ENCODE data around the gene CMTM4. TPM values are rescaled to one million over a fixed set of nuclear protein-coding genes. Genes with fewer than 3 reads are reported as not detected.

Gene CMTM4
- total and polyA plus RNA-seq, 2 of the 8 experiments (the other 6 are each of a cell fraction or from before 2014, with no cell fraction given) = 35.3 to 51.7 TPM

DNA sequence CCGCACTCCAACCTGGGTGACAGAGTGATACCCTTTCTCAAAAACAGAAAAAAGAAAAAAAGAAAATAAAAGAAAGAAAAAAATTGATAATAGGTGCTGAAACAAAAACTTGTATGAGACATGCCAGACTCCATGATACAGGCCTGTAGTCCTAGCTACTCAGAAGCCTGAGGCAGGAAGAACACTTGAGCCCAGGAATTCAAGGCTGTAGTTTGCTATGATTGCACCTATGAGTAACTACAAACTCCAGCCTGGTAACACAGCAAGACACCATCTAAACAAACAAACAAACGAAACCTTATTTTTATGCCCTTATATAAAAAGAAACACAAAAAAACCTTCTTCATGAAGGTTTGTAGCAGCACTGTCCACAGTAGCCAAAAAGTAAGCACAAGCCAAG is 5.0 kb upstream of the CMTM4 start:
- no peaks in the 10 kb centered on the region for H3K79me2 ChIP-seq (ENCODE audit: control insufficient read depth in 1 of 2, insufficient read depth in 2 of 2, low read length in 2 of 2)
- ChIA-PET CTCF (ENCODE audit: partially characterized antibody) (interaction anchor here (2.0 to 2.9 kb wide), 2 partner anchors 10 to 11 kb away, joined by 4 to 15 read pairs; no protein-coding TSS in a partner anchor), POLR2A (ENCODE audit: partially characterized antibody) (interaction anchor here (0.7 to 1.3 kb wide), 4 partner anchors 10 to 1906 kb away, joined by 3 to 4 read pairs (median 3); no protein-coding TSS in a partner anchor)
- H3K9ac ChIP-seq (replicated peaks in 1 of 4; ENCODE audit: extremely low read depth in 1 of 4, low read depth in 3 of 4, low read length in 3 of 4) = no peak overlapping the region
- peaks cover 0 to 2% (median 2%) of the 10 kb centered on the region in 4 experiments; a peak in 3 of 7 replicates for H3K4me1 ChIP-seq (replicated peaks in 1 of 4; ENCODE audit: control insufficient read depth in 3 of 4, insufficient read depth in 4 of 4, low read length in 3 of 4)
- H4K20me1 ChIP-seq (replicated peaks in 1 of 2; ENCODE audit: control insufficient read depth in 1 of 2, insufficient read depth in 2 of 2, low read length in 2 of 2) = no peaks in the 10 kb centered on the region
- 87% methylated on average over 2 of the region's 2 CpGs; no CpG with 5 or more reads in 1 of the 2 experiments for WGBS, 2 experiments (ENCODE audit: extremely low coverage in 1 of 2, insufficient coverage in 1 of 2, insufficient read length in 1 of 2, insufficient replicate concordance in 2 of 2, low coverage in 1 of 2, low lambda C conversion rate in 2 of 2, missing lambda C conversion rate in 1 of 2)
- H2BK5ac ChIP-seq (ENCODE audit: low read depth, low read length) = no peak overlapping the region
- H3K23me2 ChIP-seq (ENCODE audit: low read depth, low read length) = peaks cover 4% of the 10 kb centered on the region; the same call in 1 of the 2 replicates
- no peak overlapping the region for H2BK120ac ChIP-seq (replicated peaks; ENCODE audit: low read depth, low read length)
- no peak overlapping the region for H4K91ac ChIP-seq (replicated peaks; ENCODE audit: insufficient read length, low read length)
- H2BK20ac ChIP-seq (ENCODE audit: low read length) = no peak overlapping the region
- H3K79me1 ChIP-seq (ENCODE audit: low read depth, low read length) = no peaks in the 10 kb centered on the region
- H2BK15ac ChIP-seq (ENCODE audit: low read length) = no peak overlapping the region
- no peaks in the 10 kb centered on the region for H3K9me3 ChIP-seq (ENCODE audit: insufficient read depth in 2 of 2, low read depth in 1 of 2, low read length in 1 of 2)
- no peak overlapping the region for H3K4me2 ChIP-seq (ENCODE audit: insufficient read depth in 1 of 2, low read depth in 2 of 2, low read length in 2 of 2)
- H3K27ac ChIP-seq (ENCODE audit: low read depth, low read length) = no peak overlapping the region
- no peak overlapping the region for H4K8ac ChIP-seq (ENCODE audit: extremely low read depth, insufficient read depth, low read length)
- no peaks in the 10 kb centered on the region for H3K36me3 ChIP-seq (ENCODE audit: control insufficient read depth in 2 of 4, insufficient read depth in 4 of 4, low read length in 3 of 4)
- no peak overlapping the region for H3K14ac ChIP-seq (ENCODE audit: insufficient read length)
- H3K18ac ChIP-seq (ENCODE audit: extremely low read depth, low read length) = no peak overlapping the region
- H2AK5ac ChIP-seq (ENCODE audit: low read depth, low read length) = no peak overlapping the region
- H2BK12ac ChIP-seq (ENCODE audit: low read depth, low read length) = no peak overlapping the region
- H3K4ac ChIP-seq (replicated peaks; ENCODE audit: insufficient read length, low read depth, low read length) = no peak overlapping the region
- peaks cover 0 to 1% (median 0%) of the 10 kb centered on the region in 4 experiments; a peak in 1 of 7 replicates for H3K27me3 ChIP-seq (replicated peaks in 1 of 4; ENCODE audit: control insufficient read depth in 3 of 4, extremely low read depth in 1 of 4, insufficient read depth in 3 of 4, low read length in 3 of 4)
- FAIRE-seq (no peak), DNase-seq (ENCODE audit: low read depth in 1 of 2, low spot score in 2 of 2) (no peak)
- TF ChIP-seq BRCA1 (IDR thresholded peaks at IDR 0.05; ENCODE audit: low read depth, low read length) (no peak), RAD21 (IDR thresholded peaks at IDR 0.05 in 1 of 2, conservative IDR thresholded peaks at IDR 0.05 in 1 of 2; ENCODE audit: low read depth in 2 of 2, low read length in 2 of 2) (no peak), SAP30 (IDR thresholded peaks at IDR 0.05; ENCODE audit: insufficient read depth, insufficient replicate concordance, low read length) (no peak), RNF2 (IDR thresholded peaks at IDR 0.05; ENCODE audit: borderline replicate concordance, low read depth, low read length, missing control alignments, poor library complexity, severe bottlenecking) (no peak), JUND (IDR thresholded peaks at IDR 0.05; ENCODE audit: low read length) (no peak), CBX5 (IDR thresholded peaks at IDR 0.05; ENCODE audit: low read depth, low read length) (no peak), CEBPB (IDR thresholded peaks at IDR 0.05; ENCODE audit: low read depth, low read length) (no peak)
- no peak overlapping the region for H2AFZ ChIP-seq (ENCODE audit: low read length)
- no peak overlapping the region for H4K5ac ChIP-seq (ENCODE audit: insufficient read length, low read depth, low read length)
- H3K4me3 ChIP-seq (ENCODE audit: extremely low read depth in 1 of 4, insufficient read depth in 2 of 4, low read depth in 3 of 4, low read length in 4 of 4) = no peak overlapping the region
- no peak overlapping the region for H3K23ac ChIP-seq (ENCODE audit: insufficient read length)
- no peak overlapping the region for H3K56ac ChIP-seq (replicated peaks; ENCODE audit: insufficient read length, low read depth, low read length)

Data from H1 (cell line).